ENCODE results near the gene EGFL7. TPM values are rescaled to one million over a fixed set of nuclear protein-coding genes. Genes with fewer than 3 reads are reported as not detected.

Gene EGFL7
- 2.1 TPM for total RNA-seq

- Histone ChIP-seq H3K4me3 (ENCODE audit: low read length) (no peak within 1 kb of the TSS), H3K27me3 (ENCODE audit: insufficient read depth, low read length) (peaks cover 67% of the 10 kb centered on the region), H3K9me3 (ENCODE audit: low read depth, low read length) (no peaks in the 10 kb centered on the region), H3K4me1 (ENCODE audit: insufficient read depth, low read length) (peaks cover 18% of the 10 kb centered on the region)
Observed at GRCh38 chr9:136662656-136663581, at the start of gene EGFL7. Gene EGFL7 (plus strand): TSS chr9:136662916. CDS start chr9:136668283, 5,367 bp downstream.

GRCh38 chr9:136613824-136614371 lies 48.8 kb upstream of the EGFL7 start:
- Histone ChIP-seq H3K27me3 (ENCODE audit: insufficient read depth, low read length) (no peaks in the 10 kb centered on the region), H3K4me3 (ENCODE audit: low read length) (no peak overlapping the region), H3K4me1 (ENCODE audit: insufficient read depth, low read length) (peaks cover 31% of the 10 kb centered on the region), H3K9me3 (ENCODE audit: low read depth, low read length) (no peaks in the 10 kb centered on the region)

- Histone ChIP-seq H3K9me3 (ENCODE audit: low read depth, low read length) (no peaks in the 10 kb centered on the region), H3K4me1 (ENCODE audit: insufficient read depth, low read length) (peaks cover 37% of the 10 kb centered on the region), H3K27me3 (ENCODE audit: insufficient read depth, low read length) (no peaks in the 10 kb centered on the region), H3K4me3 (ENCODE audit: low read length) (no peak overlapping the region)
Observed at GRCh38 chr9:136614372-136614922, 48.3 kb upstream of the EGFL7 start.

GRCh38 chr9:136614967-136615623 lies 47.6 kb upstream of the EGFL7 start:
- H3K27me3 ChIP-seq (ENCODE audit: insufficient read depth, low read length): no peaks in the 10 kb centered on the region
- H3K9me3 ChIP-seq (ENCODE audit: low read depth, low read length): no peaks in the 10 kb centered on the region
- H3K4me1 ChIP-seq (ENCODE audit: insufficient read depth, low read length): peaks cover 43% of the 10 kb centered on the region
- H3K4me3 ChIP-seq (ENCODE audit: low read length): no peak overlapping the region

- H3K4me1 ChIP-seq (ENCODE audit: insufficient read depth, low read length): peaks cover 50% of the 10 kb centered on the region
Observed at GRCh38 chr9:136615631-136616306, 46.9 kb upstream of the EGFL7 start.

GRCh38 chr9:136616307-136616635 lies 46.4 kb upstream of the EGFL7 start:
- H3K4me1 ChIP-seq (ENCODE audit: insufficient read depth, low read length): peaks cover 55% of the 10 kb centered on the region
- H3K4me3 ChIP-seq (ENCODE audit: low read length): no peak overlapping the region
- no peaks in the 10 kb centered on the region for H3K27me3 ChIP-seq (ENCODE audit: insufficient read depth, low read length)
- no peaks in the 10 kb centered on the region for H3K9me3 ChIP-seq (ENCODE audit: low read depth, low read length)

More at GRCh38 chr9:136615631-136616306, 46.9 kb upstream of the EGFL7 start:
- no peaks in the 10 kb centered on the region for H3K27me3 ChIP-seq (ENCODE audit: insufficient read depth, low read length)
- H3K9me3 ChIP-seq (ENCODE audit: low read depth, low read length): no peaks in the 10 kb centered on the region
- no peak overlapping the region for H3K4me3 ChIP-seq (ENCODE audit: low read length)

GRCh38 chr9:136616948-136617695 lies 45.6 kb upstream of the EGFL7 start:
- Histone ChIP-seq H3K4me1 (ENCODE audit: insufficient read depth, low read length) (peaks cover 63% of the 10 kb centered on the region), H3K4me3 (ENCODE audit: low read length) (no peak overlapping the region), H3K27me3 (ENCODE audit: insufficient read depth, low read length) (no peaks in the 10 kb centered on the region), H3K9me3 (ENCODE audit: low read depth, low read length) (no peaks in the 10 kb centered on the region)

GRCh38 chr9:136617746-136618579 lies 44.8 kb upstream of the EGFL7 start:
- no peak overlapping the region for H3K4me3 ChIP-seq (ENCODE audit: low read length)
- H3K4me1 ChIP-seq (ENCODE audit: insufficient read depth, low read length): peaks cover 63% of the 10 kb centered on the region
- H3K27me3 ChIP-seq (ENCODE audit: insufficient read depth, low read length): no peaks in the 10 kb centered on the region
- no peaks in the 10 kb centered on the region for H3K9me3 ChIP-seq (ENCODE audit: low read depth, low read length)

GRCh38 chr9:136618580-136619547 lies 43.9 kb upstream of the EGFL7 start:
- no peaks in the 10 kb centered on the region for H3K9me3 ChIP-seq (ENCODE audit: low read depth, low read length)
- H3K4me3 ChIP-seq (ENCODE audit: low read length): no peak overlapping the region
- peaks cover 64% of the 10 kb centered on the region for H3K4me1 ChIP-seq (ENCODE audit: insufficient read depth, low read length)
- H3K27me3 ChIP-seq (ENCODE audit: insufficient read depth, low read length): no peaks in the 10 kb centered on the region

GRCh38 chr9:136619742-136620440 lies 42.8 kb upstream of the EGFL7 start:
- Histone ChIP-seq H3K27me3 (ENCODE audit: insufficient read depth, low read length) (no peaks in the 10 kb centered on the region), H3K4me1 (ENCODE audit: insufficient read depth, low read length) (peaks cover 71% of the 10 kb centered on the region), H3K9me3 (ENCODE audit: low read depth, low read length) (no peaks in the 10 kb centered on the region), H3K4me3 (ENCODE audit: low read length) (no peak overlapping the region)

- Histone ChIP-seq H3K4me1 (ENCODE audit: insufficient read depth, low read length) (peaks cover 74% of the 10 kb centered on the region), H3K9me3 (ENCODE audit: low read depth, low read length) (no peaks in the 10 kb centered on the region), H3K27me3 (ENCODE audit: insufficient read depth, low read length) (no peaks in the 10 kb centered on the region), H3K4me3 (ENCODE audit: low read length) (no peak overlapping the region)
Observed at GRCh38 chr9:136620441-136621018, 42.2 kb upstream of the EGFL7 start.
